ENCODE data around the gene C11orf65.

DNA sequence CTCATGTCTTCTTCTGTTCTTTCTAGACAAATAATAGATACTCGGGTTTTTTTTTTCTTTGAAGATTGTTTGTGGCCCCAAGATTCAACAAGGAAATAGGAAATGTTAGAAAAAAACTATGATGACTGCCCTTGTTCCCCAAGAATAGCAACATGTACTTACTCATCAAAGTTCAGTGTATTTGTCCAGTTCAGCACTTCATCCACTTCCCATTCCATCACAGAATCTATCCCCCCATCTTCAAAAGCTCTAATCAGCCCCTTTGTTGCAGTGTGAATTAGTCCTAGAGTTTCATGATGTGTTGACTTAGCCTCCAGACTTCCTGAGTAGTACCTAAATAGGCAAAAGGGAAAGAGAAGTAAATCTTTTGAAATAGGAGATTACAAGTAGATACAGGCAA, 74.3 kb downstream of the C11orf65 start:
- TF ChIP-seq, protein P1, sequence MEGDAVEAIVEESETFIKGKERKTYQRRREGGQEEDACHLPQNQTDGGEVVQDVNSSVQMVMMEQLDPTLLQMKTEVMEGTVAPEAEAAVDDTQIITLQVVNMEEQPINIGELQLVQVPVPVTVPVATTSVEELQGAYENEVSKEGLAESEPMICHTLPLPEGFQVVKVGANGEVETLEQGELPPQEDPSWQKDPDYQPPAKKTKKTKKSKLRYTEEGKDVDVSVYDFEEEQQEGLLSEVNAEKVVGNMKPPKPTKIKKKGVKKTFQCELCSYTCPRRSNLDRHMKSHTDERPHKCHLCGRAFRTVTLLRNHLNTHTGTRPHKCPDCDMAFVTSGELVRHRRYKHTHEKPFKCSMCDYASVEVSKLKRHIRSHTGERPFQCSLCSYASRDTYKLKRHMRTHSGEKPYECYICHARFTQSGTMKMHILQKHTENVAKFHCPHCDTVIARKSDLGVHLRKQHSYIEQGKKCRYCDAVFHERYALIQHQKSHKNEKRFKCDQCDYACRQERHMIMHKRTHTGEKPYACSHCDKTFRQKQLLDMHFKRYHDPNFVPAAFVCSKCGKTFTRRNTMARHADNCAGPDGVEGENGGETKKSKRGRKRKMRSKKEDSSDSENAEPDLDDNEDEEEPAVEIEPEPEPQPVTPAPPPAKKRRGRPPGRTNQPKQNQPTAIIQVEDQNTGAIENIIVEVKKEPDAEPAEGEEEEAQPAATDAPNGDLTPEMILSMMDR (IDR thresholded peaks at IDR 0.05) = no peak
- no peak for TF ChIP-seq ZFX (IDR thresholded peaks at IDR 0.05; ENCODE audit: borderline replicate concordance)

All from 22Rv1 (cell line).